KMS-11 (cell line): Measurements from ENCODE around the gene NDUFB10.

Source experiments
- H2AFZ ChIP-seq: fragments of 200-600 bp; sonication (generic); 2 replicates; pipeline ENCODE4 v1.6.1; 2016; ENCODE audit warnings: antibody characterized with exemption, mixed run types, low read depth
- H3K27ac ChIP-seq: fragments of 200-600 bp; sonication (generic); 2 replicates; pipeline ENCODE4 v1.6.1; 2016; ENCODE audit warnings: mild to moderate bottlenecking, mixed run types
- H3K27me3 ChIP-seq: fragments of 200-600 bp; sonication (generic); 2 replicates; pipeline ENCODE4 v1.6.1; 2017; ENCODE audit warnings: mild to moderate bottlenecking, low read depth, mixed run types, moderate library complexity; ENCODE audit not compliant: insufficient read depth
- H3K36me3 ChIP-seq: fragments of 200-600 bp; sonication (generic); 2 replicates; pipeline ENCODE4 v1.6.1; 2017; ENCODE audit warnings: mild to moderate bottlenecking, mixed run types; ENCODE audit not compliant: insufficient read depth
- H3K4me1 ChIP-seq: fragments of 200-600 bp; sonication (generic); 2 replicates; pipeline ENCODE4 v1.6.1; 2016; ENCODE audit warnings: mild to moderate bottlenecking, low read depth, mixed run types; ENCODE audit not compliant: poor library complexity, severe bottlenecking
- H3K4me2 ChIP-seq: fragments of 200-600 bp; sonication (generic); 2 replicates; pipeline ENCODE4 v1.7.0; 2016; ENCODE audit warnings: mild to moderate bottlenecking, mixed run types
- H3K4me3 ChIP-seq: fragments of 200-600 bp; sonication (generic); IDR thresholded peaks from 2 replicates; pipeline ENCODE4 v1.6.1; 2017; ENCODE audit warnings: low read depth, low read length, mixed read lengths; ENCODE audit not compliant: insufficient read depth
- H3K79me2 ChIP-seq: fragments of 200-600 bp; sonication (generic); 2 replicates; pipeline ENCODE4 v1.6.1; 2016; ENCODE audit warnings: low read depth, mixed run types; ENCODE audit not compliant: insufficient read depth
- H3K9ac ChIP-seq: fragments of 200-600 bp; sonication (generic); 2 replicates; pipeline ENCODE4 v1.6.1; 2016; ENCODE audit warnings: mild to moderate bottlenecking, mixed run types
- H4K20me1 ChIP-seq: fragments of 200-600 bp; sonication (generic); 2 replicates; pipeline ENCODE4 v1.6.1; 2016; ENCODE audit warnings: mild to moderate bottlenecking, mixed run types; ENCODE audit not compliant: insufficient read depth
- CTCF ChIP-seq: fragments of 200-600 bp; sonication (generic); conservative IDR thresholded peaks from 2 replicates; pipeline ENCODE4 v1.6.1; 2017; ENCODE audit warnings: low read depth, mild to moderate bottlenecking, antibody characterized with exemption, low read length, moderate library complexity, mixed read lengths

NDUFB10 gene

GRCh38 chr16:1977875-1978268 lies 18.5 kb downstream of the NDUFB10 start:
- TF ChIP-seq CTCF = no peak
- no peak overlapping the region for H3K4me2 ChIP-seq
- no peak overlapping the region for H3K27ac ChIP-seq
- no peaks in the 10 kb centered on the region; the same call in 1 of the 2 replicates for H3K27me3 ChIP-seq
- H4K20me1 ChIP-seq = no peaks in the 10 kb centered on the region
- peaks cover 10% of the 10 kb centered on the region for H3K79me2 ChIP-seq
- H3K36me3 ChIP-seq = no peaks in the 10 kb centered on the region; the same call in 1 of the 2 replicates
- peaks cover 34% of the 10 kb centered on the region for H3K4me1 ChIP-seq
- no peak overlapping the region for H3K4me3 ChIP-seq
- no peak overlapping the region for H3K9ac ChIP-seq
- H2AFZ ChIP-seq = no peak overlapping the region

- Histone ChIP-seq H3K4me2 (no peak overlapping the region), H3K36me3 (no peaks in the 10 kb centered on the region; the same call in 1 of the 2 replicates), H3K27me3 (peaks cover 5% of the 10 kb centered on the region; the same call in 1 of the 2 replicates), H3K4me3 (no peak overlapping the region), H3K79me2 (peaks cover 3% of the 10 kb centered on the region; the same call in 1 of the 2 replicates), H3K9ac (no peak overlapping the region), H3K27ac (no peak overlapping the region), H3K4me1 (peaks cover 31% of the 10 kb centered on the region), H4K20me1 (no peaks in the 10 kb centered on the region), H2AFZ (no peak overlapping the region)
- TF ChIP-seq CTCF = no peak
Measured at GRCh38 chr16:1978476-1979120, 19.3 kb downstream of the NDUFB10 start.

GRCh38 chr16:1979271-1980029 lies 20.1 kb downstream of the NDUFB10 start:
- no peak for TF ChIP-seq CTCF
- Histone ChIP-seq H2AFZ (no peak overlapping the region), H3K4me3 (no peak overlapping the region), H4K20me1 (no peaks in the 10 kb centered on the region), H3K4me1 (peaks cover 28% of the 10 kb centered on the region), H3K4me2 (no peak overlapping the region), H3K27ac (no peak overlapping the region), H3K79me2 (no peaks in the 10 kb centered on the region), H3K27me3 (peaks cover 5% of the 10 kb centered on the region; the same call in 1 of the 2 replicates), H3K9ac (no peak overlapping the region), H3K36me3 (no peaks in the 10 kb centered on the region; the same call in 1 of the 2 replicates)

GRCh38 chr16:1980030-1980769 lies 20.9 kb downstream of the NDUFB10 start:
- Histone ChIP-seq H3K4me1 (peaks cover 30% of the 10 kb centered on the region), H3K9ac (no peak overlapping the region), H3K79me2 (no peaks in the 10 kb centered on the region), H3K4me2 (no peak overlapping the region), H3K36me3 (no peaks in the 10 kb centered on the region; the same call in 1 of the 2 replicates), H4K20me1 (no peaks in the 10 kb centered on the region), H3K27me3 (peaks cover 5% of the 10 kb centered on the region; the same call in 1 of the 2 replicates), H3K27ac (no peak overlapping the region), H3K4me3 (no peak overlapping the region), H2AFZ (no peak overlapping the region)
- no peak for TF ChIP-seq CTCF
